GM21737 (cell line): ENCODE measurements around the gene SSX7.
"Not testable (repeated sequence)": the region's sequence is repeated elsewhere in the genome, so short reads cannot be mapped to it uniquely, and the experiment has no call there.

Source experiments
- ATAC-seq: cut with Tn5 transposase; IDR thresholded peaks from one replicate; pipeline ENCODE4 v1.9.1; 2021; ENCODE audit warnings: mild to moderate bottlenecking, moderate library complexity; ENCODE audit not compliant: unreplicated experiment

SSX7 gene

DNA sequence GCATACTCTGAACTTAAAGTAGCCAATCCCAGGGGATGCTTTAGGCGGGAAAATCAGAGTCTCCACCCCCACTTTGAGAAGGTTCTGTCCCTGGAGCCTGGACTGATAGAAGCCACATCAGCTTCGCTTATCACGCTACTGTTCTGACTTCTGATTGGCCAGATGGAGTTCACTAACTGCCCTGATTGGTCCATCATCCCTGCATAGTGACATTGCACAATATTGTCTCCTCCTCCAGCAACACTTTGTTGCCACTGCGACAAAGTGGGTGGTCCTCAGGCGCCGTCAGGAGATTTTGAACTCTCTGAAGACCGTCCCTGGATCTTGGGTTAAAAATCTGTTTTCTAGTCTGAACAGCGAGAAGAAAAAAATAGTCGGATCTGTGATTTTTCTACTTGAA is at the start of gene SSX7:
Gene SSX7, minus strand, starts transcription at position 101 of the 400 bp plus-strand sequence. CDS start 1,428 bp downstream, outside the sequence.
- not testable (repeated sequence) for ATAC-seq

DNA sequence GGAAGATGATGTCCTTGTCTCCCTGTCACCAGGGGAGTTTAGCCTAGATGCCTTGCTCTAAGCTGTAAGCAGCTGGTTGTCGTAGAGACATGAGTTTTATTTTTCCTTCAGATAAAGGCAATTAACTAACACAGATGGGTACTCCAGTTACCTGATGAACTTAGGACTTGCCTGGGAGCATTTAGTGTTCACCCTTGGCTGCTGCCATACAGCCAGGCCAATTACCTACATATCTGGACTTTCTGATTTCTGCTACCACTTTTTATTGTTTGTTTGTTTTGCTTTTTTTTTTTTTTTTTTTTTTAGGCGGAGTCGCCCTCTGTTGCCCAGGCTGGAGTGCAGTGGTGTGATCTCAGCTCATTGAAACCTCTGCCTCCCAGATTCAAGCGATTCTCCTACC is 37.3 kb upstream of the SSX7 start:
- not testable (repeated sequence) for ATAC-seq

- not testable (repeated sequence) for ATAC-seq
Observed at GRCh38 chrX:52662218-52662617, 7.5 kb upstream of the SSX7 start.

GRCh38 chrX:52655475-52655874 is 775 bp upstream of the SSX7 start:
- ATAC-seq: not testable (repeated sequence)

DNA sequence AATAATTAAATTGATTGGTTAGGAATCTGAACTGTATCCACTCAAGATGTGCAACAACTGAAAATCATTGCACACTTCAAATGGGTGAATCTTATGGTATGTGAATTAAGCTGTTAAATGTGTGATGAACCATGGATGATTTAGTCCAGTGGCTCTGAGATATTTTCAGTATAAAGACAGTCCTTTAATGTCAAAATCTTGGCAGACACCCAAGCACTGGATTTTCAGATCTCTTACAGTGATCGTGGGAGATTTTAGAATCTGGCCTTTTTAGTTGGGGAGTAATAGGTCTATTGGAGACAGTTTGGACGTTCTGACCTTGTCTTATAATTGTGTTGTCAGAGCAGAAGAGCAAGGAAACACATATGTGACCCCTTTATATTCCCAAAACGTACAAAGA is 4.0 kb downstream of the SSX7 start:
- not testable (repeated sequence) for ATAC-seq

GRCh38 chrX:52648956-52649355 is 5.7 kb downstream of the SSX7 start:
- not testable (repeated sequence) for ATAC-seq

DNA sequence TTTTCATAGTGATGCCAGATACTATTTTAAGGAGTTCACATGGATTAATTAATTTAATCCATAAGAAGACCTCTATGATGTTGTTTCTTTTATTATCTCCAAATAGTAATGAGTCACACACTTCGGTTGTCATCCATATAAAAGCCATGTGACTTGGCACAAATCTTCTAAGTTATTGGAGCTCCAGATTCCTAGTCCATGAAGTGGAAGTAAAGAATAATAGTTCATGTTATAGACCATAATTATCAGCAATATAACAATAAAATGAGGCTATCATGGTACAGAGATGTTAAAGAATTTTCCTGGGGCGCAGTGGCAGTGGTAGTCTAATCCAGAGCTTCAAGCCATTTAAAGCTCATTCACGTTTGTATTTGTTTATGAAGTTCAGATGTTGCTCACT is 26.2 kb downstream of the SSX7 start:
- not testable (repeated sequence) for ATAC-seq

DNA sequence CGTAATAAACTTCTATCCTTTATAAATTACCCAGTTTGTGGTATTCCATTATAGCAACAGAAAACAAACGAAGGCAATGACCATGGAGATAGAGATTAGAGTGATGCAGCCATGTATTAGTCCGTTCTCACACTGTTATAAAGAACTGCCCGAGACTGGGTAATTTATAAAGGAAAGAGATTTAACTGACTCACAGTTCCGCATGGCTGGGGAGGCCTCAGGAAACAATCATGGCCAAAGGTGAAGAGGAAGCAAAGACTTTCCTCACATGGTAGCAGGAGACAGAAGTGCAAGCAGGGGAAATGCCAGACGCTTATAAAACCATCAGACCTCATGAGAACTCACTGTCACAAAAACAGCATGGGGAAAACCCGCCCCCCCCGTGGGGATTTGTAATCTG is 34.0 kb downstream of the SSX7 start:
- ATAC-seq: not testable (repeated sequence)

- no peak for ATAC-seq
Observed at GRCh38 chrX:52608961-52609360, 45.7 kb downstream of the SSX7 start.

DNA sequence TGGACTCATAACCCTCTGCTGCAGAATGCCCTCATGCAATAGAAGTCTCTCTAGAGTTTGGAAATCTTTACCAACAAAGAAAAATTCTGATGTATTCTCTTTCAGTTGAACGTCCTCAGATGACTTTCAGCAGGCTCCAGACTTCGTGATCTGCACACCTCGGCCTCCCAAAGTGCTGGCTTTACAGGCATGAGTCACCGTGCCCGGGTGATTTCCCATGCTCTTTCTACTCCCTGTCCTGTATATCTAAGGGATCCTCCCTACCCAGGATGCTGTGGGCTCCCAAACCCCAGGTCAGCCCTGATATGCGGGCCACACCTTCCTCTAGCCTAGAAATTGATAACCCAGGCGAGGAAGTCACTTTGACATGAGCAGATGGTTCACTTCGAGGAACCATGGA is 51.5 kb downstream of the SSX7 start:
- not testable (repeated sequence) for ATAC-seq

DNA sequence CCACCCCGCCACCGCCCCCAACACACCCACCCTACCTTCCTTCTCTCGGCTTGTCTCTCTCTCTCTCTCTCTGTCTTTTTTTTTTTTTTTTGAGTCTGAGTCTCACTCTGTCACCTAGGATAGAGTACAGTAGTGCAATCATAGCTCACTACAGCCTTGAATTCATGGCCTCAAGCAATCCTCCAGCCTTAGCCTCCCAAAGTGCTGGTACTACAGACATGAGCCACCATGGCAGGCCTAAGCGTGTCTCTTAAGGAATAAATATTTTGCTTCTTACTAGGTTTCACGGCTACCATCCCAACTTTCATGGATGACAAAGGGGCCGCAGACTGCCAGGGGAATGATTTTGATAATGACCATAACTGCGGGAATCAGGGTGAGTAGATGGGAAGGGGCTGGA is 55.8 kb downstream of the SSX7 start:
- no peak for ATAC-seq

GRCh38 chrX:52594658-52595057 is 60.0 kb downstream of the SSX7 start:
- ATAC-seq: no peak
